Endodermal cell (in vitro differentiated cells): ENCODE measurements around the gene MAP7. TPM values are rescaled to one million over a fixed set of nuclear protein-coding genes. Genes with fewer than 3 reads are reported as not detected.

Experiments
- DNase-seq: peaks from one replicate; pipeline ENCODE4 v3.0.0-alpha.2; 2017
- H3K27ac ChIP-seq: 2 replicates; pipeline ENCODE4 v1.5.1; 2013; ENCODE audit warnings: mild to moderate bottlenecking, low read depth, low read length, moderate library complexity
- H3K27me3 ChIP-seq: 2 replicates; pipeline ENCODE4 v1.6.1; 2013; ENCODE audit warnings: mild to moderate bottlenecking, low read length, moderate library complexity; ENCODE audit not compliant: insufficient read depth, control insufficient read depth, poor library complexity, severe bottlenecking
- H3K36me3 ChIP-seq: 2 replicates; pipeline ENCODE4 v1.7.0; 2013; ENCODE audit warnings: mild to moderate bottlenecking, low read length, moderate library complexity; ENCODE audit not compliant: control insufficient read depth, insufficient read depth
- H3K4me1 ChIP-seq: one replicate; pipeline ENCODE4 v1.7.0; 2013; ENCODE audit warnings: low read length; ENCODE audit not compliant: control insufficient read depth, insufficient read depth
- H3K4me3 ChIP-seq: 2 replicates; pipeline ENCODE4 v1.5.1; 2013; ENCODE audit warnings: mild to moderate bottlenecking, low read length, moderate library complexity
- H3K9ac ChIP-seq: 2 replicates; pipeline ENCODE4 v1.6.1; 2013; ENCODE audit warnings: mild to moderate bottlenecking, low read length, moderate library complexity; ENCODE audit not compliant: poor library complexity, severe bottlenecking; ENCODE audit errors: extremely low read depth
- H3K9me3 ChIP-seq: 2 replicates; pipeline ENCODE4 v1.6.1; 2013; ENCODE audit warnings: mild to moderate bottlenecking, low read length, moderate library complexity; ENCODE audit not compliant: control insufficient read depth
- H3K27ac Mint-ChIP-seq: 2 replicates; pipeline ENCODE4 v1.8.0; 2020; ENCODE audit warnings: mixed read lengths
- H3K27me3 Mint-ChIP-seq: 2 replicates; pipeline ENCODE4 v1.8.0; 2021; ENCODE audit warnings: mild to moderate bottlenecking, mixed read lengths; ENCODE audit not compliant: insufficient read depth
- H3K36me3 Mint-ChIP-seq: 2 replicates; pipeline ENCODE4 v1.8.0; 2020; ENCODE audit warnings: low read depth, mixed read lengths
- H3K4me1 Mint-ChIP-seq: 2 replicates; pipeline ENCODE4 v1.8.0; 2020; ENCODE audit warnings: mixed read lengths
- H3K4me3 Mint-ChIP-seq: 2 replicates; pipeline ENCODE4 v1.8.0; 2020; ENCODE audit warnings: mild to moderate bottlenecking, moderate library complexity, mixed read lengths
- H3K9me3 Mint-ChIP-seq: 2 replicates; pipeline ENCODE4 v1.8.0; 2020; ENCODE audit warnings: mild to moderate bottlenecking, mixed read lengths
- CTCF ChIP-seq: fragments of 200-600 bp; sonication (generic); conservative IDR thresholded peaks from 2 replicates; pipeline ENCODE4 v1.5.0; 2021; ENCODE audit warnings: antibody characterized with exemption, mild to moderate bottlenecking
- WGBS, 2 experiments: methylation state at CpG; one replicate each; pipeline versions ENCODE4 v1.1.5 to v1.1.7; 2013; ENCODE audit warnings: missing lambda C conversion rate in 2 of 2, mixed read lengths in 1 of 2; ENCODE audit not compliant: insufficient coverage in 1 of 2, insufficient read length in 1 of 2; 5-methylcytosine and 5-hydroxymethylcytosine counted together
- total RNA-seq, 2 donors: library from RNA; stranded (reverse); fragmentation: NEBNext Ultra II Directional in 1 of 2; extraction: Animal tissue kit (Norgen Biotek cat#: 25700) in 1 of 2; gene quantifications; 2 replicates in 1 of 2; 3 replicates in 1 of 2; pipeline ENCODE4 v1.2.1, GENCODE V29; 2021

Gene MAP7
- total RNA-seq, 2 donors from 2014 or later, result 42.4 to 48.7 TPM

GRCh38 chr6:136421537-136422158 lies 128.6 kb downstream of the MAP7 start:
- 92 to 100% methylated on average over 2 to 6 of the region's 6 CpGs for WGBS, 2 experiments
- Mint-ChIP-seq H3K27ac (no peak overlapping the region), H3K4me3 (no peak overlapping the region), H3K4me1 (no peaks in the 10 kb centered on the region), H3K9me3 (no peaks in the 10 kb centered on the region), H3K27me3 (no peaks in the 10 kb centered on the region), H3K36me3 (peaks cover 12% of the 10 kb centered on the region)
- no peaks in the 10 kb centered on the region for H3K4me1 ChIP-seq
- no peak overlapping the region for H3K27ac ChIP-seq
- no peak overlapping the region for H3K4me3 ChIP-seq
- peak; percentile 25 for TF ChIP-seq CTCF
- H3K36me3 ChIP-seq, result peaks cover 21% of the 10 kb centered on the region
- no peak overlapping the region for H3K9ac ChIP-seq
- H3K9me3 ChIP-seq, result no peaks in the 10 kb centered on the region
- H3K27me3 ChIP-seq, result no peaks in the 10 kb centered on the region
- no peak for DNase-seq

DNA sequence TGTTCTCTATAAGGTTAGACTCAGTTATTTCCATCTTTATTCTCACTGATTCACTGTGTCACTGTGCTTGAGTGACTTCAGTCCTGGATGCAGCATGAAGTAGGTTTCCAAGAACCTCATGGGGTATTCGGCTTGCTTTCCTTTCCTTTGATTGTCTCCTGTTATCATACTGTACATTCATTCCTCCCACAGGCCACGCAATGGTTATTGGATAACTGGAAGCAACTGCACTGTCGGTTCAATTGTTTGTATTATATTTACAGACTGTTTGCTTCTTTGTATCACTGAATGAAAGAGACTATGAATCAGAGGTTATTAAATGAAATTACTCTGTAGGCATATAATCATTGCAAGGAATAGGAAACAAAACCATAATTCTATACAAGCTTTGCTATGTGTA lies 129.4 kb downstream of the MAP7 start:
- H3K27ac ChIP-seq, result no peak overlapping the region
- no peaks in the 10 kb centered on the region for H3K4me1 ChIP-seq
- peaks cover 21% of the 10 kb centered on the region for H3K36me3 ChIP-seq
- Mint-ChIP-seq H3K36me3 (peaks cover 12% of the 10 kb centered on the region), H3K27me3 (no peaks in the 10 kb centered on the region), H3K9me3 (no peaks in the 10 kb centered on the region), H3K27ac (no peak overlapping the region), H3K4me3 (no peak overlapping the region), H3K4me1 (no peaks in the 10 kb centered on the region)
- DNase-seq, result no peak
- WGBS, 2 experiments, result 94 to 100% methylated on average over 1 to 3 of the region's 3 CpGs
- H3K9ac ChIP-seq, result no peak overlapping the region
- H3K27me3 ChIP-seq, result no peaks in the 10 kb centered on the region
- no peaks in the 10 kb centered on the region for H3K9me3 ChIP-seq
- H3K4me3 ChIP-seq, result no peak overlapping the region
- TF ChIP-seq CTCF, result no peak

GRCh38 chr6:136415351-136416007 lies 134.7 kb downstream of the MAP7 start:
- peaks cover 11% of the 10 kb centered on the region for H3K36me3 ChIP-seq
- no peaks in the 10 kb centered on the region for H3K9me3 Mint-ChIP-seq
- H3K4me1 Mint-ChIP-seq, result no peaks in the 10 kb centered on the region
- no peak overlapping the region for H3K9ac ChIP-seq
- no peaks in the 10 kb centered on the region for H3K4me1 ChIP-seq
- H3K27me3 Mint-ChIP-seq, result no peaks in the 10 kb centered on the region
- no peak for DNase-seq
- WGBS, 2 experiments, result 86% methylated on average over 3 of the region's 5 CpGs; no CpG with 5 or more reads in 1 of the 2 experiments
- peaks cover 11% of the 10 kb centered on the region for H3K36me3 Mint-ChIP-seq
- no peak overlapping the region for H3K4me3 ChIP-seq
- H3K27me3 ChIP-seq, result no peaks in the 10 kb centered on the region
- H3K4me3 Mint-ChIP-seq, result no peak overlapping the region
- no peaks in the 10 kb centered on the region for H3K9me3 ChIP-seq
- TF ChIP-seq CTCF, result no peak
- no peak overlapping the region for H3K27ac Mint-ChIP-seq
- H3K27ac ChIP-seq, result no peak overlapping the region
